WI38 (cell line): Measurements from ENCODE around the gene MKRN2OS.

Experiments used
- H3K4me3 ChIP-seq: 2 replicates; pipeline ENCODE4 v1.5.1; 2011; ENCODE audit warnings: low read depth, mild to moderate bottlenecking, control low read depth, low read length
- TF ChIP-seq, protein P1 (sequence below): IDR thresholded peaks from 2 replicates; pipeline ENCODE4 v1.5.1; 2012; ENCODE audit warnings: low read depth, mild to moderate bottlenecking, control low read depth, low read length

Gene MKRN2OS

DNA sequence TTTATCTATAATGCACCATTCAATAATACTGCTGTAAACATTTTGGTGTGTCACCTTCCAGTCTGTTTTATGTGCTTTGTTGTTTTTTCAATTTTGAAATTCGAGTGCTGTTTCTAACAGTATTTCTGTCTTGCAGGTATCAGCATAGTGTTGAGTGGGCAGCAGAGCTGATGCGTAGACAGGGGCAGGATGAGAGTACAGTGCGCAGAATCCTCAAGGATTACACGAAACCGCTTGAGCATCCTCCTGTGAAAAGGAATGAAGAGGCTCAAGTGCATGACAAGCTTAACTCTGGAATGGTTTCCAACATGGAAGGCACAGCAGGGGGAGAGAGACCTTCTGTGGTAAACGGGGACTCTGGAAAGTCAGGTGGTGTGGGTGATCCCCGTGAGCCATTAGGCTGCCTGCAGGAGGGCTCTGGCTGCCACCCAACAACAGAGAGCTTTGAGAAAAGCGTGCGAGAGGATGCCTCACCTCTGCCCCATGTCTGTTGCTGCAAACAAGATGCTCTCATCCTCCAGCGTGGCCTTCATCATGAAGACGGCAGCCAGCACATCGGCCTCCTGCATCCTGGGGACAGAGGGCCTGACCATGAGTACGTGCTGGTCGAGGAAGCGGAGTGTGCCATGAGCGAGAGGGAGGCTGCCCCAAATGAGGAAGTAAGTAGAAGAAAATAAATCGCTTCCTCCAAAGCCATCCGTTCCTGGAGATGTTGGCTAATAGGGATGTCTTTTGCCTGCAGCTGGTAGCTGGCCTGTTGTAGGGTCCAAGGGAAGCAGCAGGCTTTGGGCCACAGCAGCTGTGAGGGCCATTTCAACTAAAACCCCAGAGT lies 42.0 kb downstream of the MKRN2OS start:
- TF ChIP-seq, protein P1, sequence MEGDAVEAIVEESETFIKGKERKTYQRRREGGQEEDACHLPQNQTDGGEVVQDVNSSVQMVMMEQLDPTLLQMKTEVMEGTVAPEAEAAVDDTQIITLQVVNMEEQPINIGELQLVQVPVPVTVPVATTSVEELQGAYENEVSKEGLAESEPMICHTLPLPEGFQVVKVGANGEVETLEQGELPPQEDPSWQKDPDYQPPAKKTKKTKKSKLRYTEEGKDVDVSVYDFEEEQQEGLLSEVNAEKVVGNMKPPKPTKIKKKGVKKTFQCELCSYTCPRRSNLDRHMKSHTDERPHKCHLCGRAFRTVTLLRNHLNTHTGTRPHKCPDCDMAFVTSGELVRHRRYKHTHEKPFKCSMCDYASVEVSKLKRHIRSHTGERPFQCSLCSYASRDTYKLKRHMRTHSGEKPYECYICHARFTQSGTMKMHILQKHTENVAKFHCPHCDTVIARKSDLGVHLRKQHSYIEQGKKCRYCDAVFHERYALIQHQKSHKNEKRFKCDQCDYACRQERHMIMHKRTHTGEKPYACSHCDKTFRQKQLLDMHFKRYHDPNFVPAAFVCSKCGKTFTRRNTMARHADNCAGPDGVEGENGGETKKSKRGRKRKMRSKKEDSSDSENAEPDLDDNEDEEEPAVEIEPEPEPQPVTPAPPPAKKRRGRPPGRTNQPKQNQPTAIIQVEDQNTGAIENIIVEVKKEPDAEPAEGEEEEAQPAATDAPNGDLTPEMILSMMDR, result no peak
- no peak overlapping the region for H3K4me3 ChIP-seq

DNA sequence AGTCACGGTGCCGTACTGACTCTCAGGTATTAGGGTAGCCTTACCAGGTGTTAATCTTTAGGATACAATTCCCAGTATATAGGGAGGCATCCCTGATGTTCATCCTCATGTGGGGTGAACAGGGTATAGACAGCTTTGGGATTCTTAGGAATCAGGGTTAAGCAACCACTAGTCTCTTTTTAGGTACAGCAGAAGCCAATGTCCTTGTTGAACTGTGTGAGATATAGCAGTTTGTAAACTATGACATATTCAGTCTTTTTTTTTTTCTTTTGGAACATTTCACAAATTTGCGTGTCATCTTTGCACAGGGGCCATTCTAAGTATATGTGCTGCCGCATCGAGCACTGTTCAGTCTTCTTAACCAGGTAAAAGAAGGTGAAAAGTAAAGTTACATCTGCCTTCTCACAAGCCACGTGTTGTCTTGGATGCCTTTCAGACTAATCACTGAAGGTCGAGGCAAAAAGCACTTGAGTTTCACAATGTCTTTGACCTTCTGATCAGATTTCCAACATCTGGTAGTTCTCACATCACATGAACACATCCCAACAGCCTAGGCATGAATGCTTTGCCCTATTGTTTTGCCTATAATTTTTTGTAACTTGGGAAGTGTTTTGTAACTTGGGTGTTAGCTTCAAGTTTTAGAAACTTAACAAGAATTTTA lies 43.8 kb downstream of the MKRN2OS start:
- TF ChIP-seq, protein P1, result no peak

DNA sequence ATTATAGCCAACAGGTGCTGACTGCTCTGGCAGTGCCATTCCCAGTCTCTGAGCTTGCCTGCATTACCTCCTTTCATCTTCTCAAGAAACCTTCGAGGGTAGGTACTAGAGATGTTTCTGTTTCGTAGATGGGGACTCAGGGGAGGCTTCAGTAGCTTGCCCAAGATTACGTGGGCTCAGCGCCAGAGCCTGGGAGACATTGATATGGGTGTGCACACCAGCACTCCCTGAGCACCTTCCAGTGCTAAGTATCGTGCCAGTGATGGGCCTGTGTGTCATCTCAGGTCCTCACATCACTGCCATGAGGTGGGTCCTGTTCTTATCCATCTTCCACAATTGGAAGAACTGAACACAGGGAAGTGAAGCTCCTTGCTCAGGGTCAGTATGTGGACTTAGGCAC lies 45.8 kb downstream of the MKRN2OS start:
- no peak overlapping the region for H3K4me3 ChIP-seq
- TF ChIP-seq, protein P1, result no peak

More for the DNA sequence above, 43.8 kb downstream of the MKRN2OS start:
- no peak overlapping the region for H3K4me3 ChIP-seq

DNA sequence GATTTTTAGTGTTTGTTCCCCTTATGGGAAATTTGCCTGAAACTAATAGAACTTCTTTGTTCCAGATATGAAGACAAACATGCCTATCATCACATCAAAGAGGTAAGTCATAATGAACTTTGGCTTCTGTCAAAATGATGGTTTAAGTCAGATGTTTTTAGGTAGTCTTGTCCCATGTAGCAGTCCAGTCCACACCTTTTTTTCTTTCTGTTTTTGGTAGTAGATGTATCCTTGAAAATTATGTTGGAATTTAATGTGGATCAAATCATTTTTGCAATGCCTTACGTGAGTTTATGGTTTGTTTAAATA lies 48.9 kb downstream of the MKRN2OS start:
- no peak overlapping the region for H3K4me3 ChIP-seq
- TF ChIP-seq, protein P1, result no peak

DNA sequence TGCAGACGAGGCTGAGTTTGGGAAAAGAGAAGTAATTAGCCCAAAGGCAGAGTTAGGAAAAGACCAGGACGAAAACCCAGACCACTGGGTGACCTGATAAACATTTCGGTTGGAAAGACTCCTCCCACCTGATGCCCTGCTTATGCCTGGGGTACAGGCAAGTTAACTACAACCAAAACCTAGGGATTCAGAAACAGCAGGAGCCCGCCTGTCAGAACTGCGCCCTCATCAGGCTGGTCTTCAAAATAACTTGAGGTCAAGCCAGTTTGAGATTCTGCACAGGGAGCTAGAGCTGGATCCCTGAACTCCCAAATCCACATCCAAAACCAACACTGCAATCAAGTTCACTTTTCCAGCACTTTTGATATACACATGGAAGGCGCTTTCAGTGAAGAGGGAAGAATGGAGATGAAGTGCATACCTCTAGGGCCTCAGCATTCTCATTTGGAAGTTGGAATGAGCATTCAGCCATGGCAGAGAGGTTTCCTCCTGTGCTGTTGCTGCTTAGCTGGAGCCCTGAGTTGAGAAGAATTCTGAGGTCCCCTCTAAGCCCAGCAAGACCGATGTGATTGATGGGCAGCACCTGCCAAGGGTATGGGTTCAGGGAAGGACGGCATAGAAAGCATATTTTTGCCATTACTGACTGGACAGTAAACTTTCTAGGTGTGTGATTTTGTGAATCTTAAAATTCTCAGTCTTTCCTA lies 49.4 kb downstream of the MKRN2OS start:
- H3K4me3 ChIP-seq, result no peak overlapping the region
- TF ChIP-seq, protein P1, result 0 out of 2 replicates have a peak, but pooled peaks have one; percentile 10

DNA sequence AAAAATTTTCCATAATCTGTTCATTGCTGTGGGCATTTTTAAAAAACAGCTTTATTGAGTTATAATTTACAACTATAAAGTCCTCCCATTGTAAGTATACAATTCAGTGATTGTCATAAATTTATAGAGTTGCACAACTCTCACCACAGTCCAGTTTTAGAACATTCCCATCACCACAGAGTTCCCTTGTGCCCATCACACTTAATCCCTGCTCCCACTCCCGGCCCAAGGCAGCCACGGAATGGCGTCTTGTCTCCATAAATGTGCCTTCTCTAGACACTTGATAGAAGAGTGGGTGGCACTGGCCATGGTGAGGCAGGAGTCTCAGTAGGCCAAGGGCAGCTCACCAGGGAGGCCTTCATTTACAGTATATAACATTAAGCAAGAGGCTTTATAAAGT lies 54.8 kb downstream of the MKRN2OS start:
- no peak overlapping the region for H3K4me3 ChIP-seq
- TF ChIP-seq, protein P1, result no peak

DNA sequence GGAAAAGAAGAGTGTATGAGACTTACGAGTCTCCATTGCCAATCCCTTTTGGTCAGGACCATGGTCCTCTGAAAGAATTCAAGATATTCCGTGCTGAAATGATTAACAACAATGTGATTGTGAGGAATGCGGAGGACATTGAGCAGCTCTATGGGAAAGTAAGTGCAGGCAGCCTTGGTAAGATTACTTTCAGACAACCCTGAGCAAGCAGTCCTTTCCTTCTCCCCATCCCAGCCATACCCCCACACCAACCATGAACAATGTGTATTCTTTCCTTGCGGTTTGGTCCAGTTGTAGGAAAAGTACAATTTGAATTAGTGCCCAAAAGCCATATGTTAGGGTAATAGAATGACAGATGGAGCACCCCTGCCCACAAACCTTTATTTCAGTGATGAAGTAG lies 55.5 kb downstream of the MKRN2OS start:
- H3K4me3 ChIP-seq, result no peak overlapping the region
- TF ChIP-seq, protein P1, result no peak
